Cardiac muscle cell (in vitro differentiated cells and primary cell): ENCODE data around the gene LRMDA. TPM values are rescaled to one million over a fixed set of nuclear protein-coding genes. Genes with fewer than 3 reads are reported as not detected.

Experiments used
- DNase-seq, 2 donors: peaks; one replicate each; pipeline versions ENCODE4 v3.0.0 to v3.0.0-alpha.2; 2010 to 2017; ENCODE audit warnings: low read depth in 1 of 2, low spot score in 1 of 2
- H3K27ac ChIP-seq: fragments of 200-600 bp; sonication (generic); 2 replicates; pipeline ENCODE4 v1.5.1; 2016
- H3K27me3 ChIP-seq: fragments of 200-600 bp; sonication (generic); 2 replicates; pipeline ENCODE4 v1.6.0; 2016; ENCODE audit warnings: control low read depth
- H3K36me3 ChIP-seq: fragments of 200-600 bp; sonication (generic); 2 replicates; pipeline ENCODE4 v1.5.1; 2016; ENCODE audit warnings: control low read depth
- H3K4me1 ChIP-seq: fragments of 200-600 bp; sonication (generic); 2 replicates; pipeline ENCODE4 v1.8.1; 2017; ENCODE audit warnings: low read depth, mild to moderate bottlenecking, mixed run types
- H3K4me3 ChIP-seq: fragments of 200-600 bp; sonication (generic); 2 replicates; pipeline ENCODE4 v1.5.1; 2016; ENCODE audit warnings: mild to moderate bottlenecking
- H3K9me3 ChIP-seq: fragments of 200-600 bp; sonication (generic); 2 replicates; pipeline ENCODE4 v1.5.1; 2017; ENCODE audit warnings: low read depth, mild to moderate bottlenecking, control low read depth
- CTCF ChIP-seq: IDR thresholded peaks from 2 replicates; pipeline ENCODE4 v1.5.1; 2012; ENCODE audit warnings: low read depth, mild to moderate bottlenecking, low read length
- polyA plus RNA-seq: library from polyadenylated mRNA; unstranded; fragments of >200 nt; fragmentation: Nextera tagmentation; extraction: Ambion mirVana; gene quantifications from 2 replicates; pipeline ENCODE4 v1.2.1, GENCODE V29; 2016
- total RNA-seq: library from RNA; depleted of rRNA; stranded (reverse); fragments of >200 nt; gene quantifications from 2 replicates; pipeline ENCODE4 v1.2.3, GENCODE V29; 2016

LRMDA gene
- total and polyA plus RNA-seq, 2 experiments from 2014 or later, result 6.2 to 11.7 TPM

- H3K4me1 ChIP-seq, result peaks cover 12% of the 10 kb centered on the region
- H3K27ac ChIP-seq, result no peak overlapping the region
- H3K4me3 ChIP-seq, result no peak overlapping the region
- no peaks in the 10 kb centered on the region for H3K27me3 ChIP-seq
- DNase-seq, result no peak
- no peaks in the 10 kb centered on the region for H3K36me3 ChIP-seq
- TF ChIP-seq CTCF, result no peak
- no peaks in the 10 kb centered on the region for H3K9me3 ChIP-seq
Observed at GRCh38 chr10:76198287-76199035, 767.0 kb downstream of the LRMDA start.

GRCh38 chr10:76201962-76202361 is 770.5 kb downstream of the LRMDA start:
- DNase-seq, result no peak
- Histone ChIP-seq H3K9me3 (no peaks in the 10 kb centered on the region), H3K4me3 (no peak overlapping the region), H3K27ac (no peak overlapping the region), H3K36me3 (no peaks in the 10 kb centered on the region), H3K4me1 (peaks cover 10% of the 10 kb centered on the region), H3K27me3 (no peaks in the 10 kb centered on the region)
- TF ChIP-seq CTCF, result no peak

GRCh38 chr10:76202777-76203176 is 771.4 kb downstream of the LRMDA start:
- Histone ChIP-seq H3K4me3 (no peak overlapping the region), H3K9me3 (no peaks in the 10 kb centered on the region), H3K36me3 (no peaks in the 10 kb centered on the region), H3K27ac (peak overlapping the region; percentile 16), H3K27me3 (no peaks in the 10 kb centered on the region), H3K4me1 (peaks cover 10% of the 10 kb centered on the region)
- DNase-seq, result peak in 1 of 2 donors; percentile 42
- TF ChIP-seq CTCF, result no peak

- Histone ChIP-seq H3K27me3 (no peaks in the 10 kb centered on the region), H3K4me3 (no peak overlapping the region), H3K9me3 (no peaks in the 10 kb centered on the region), H3K36me3 (no peaks in the 10 kb centered on the region), H3K4me1 (peaks cover 10% of the 10 kb centered on the region), H3K27ac (no peak overlapping the region)
- peak in 1 of 2 donors; percentile 50 for DNase-seq
- TF ChIP-seq CTCF, result no peak
Observed at GRCh38 chr10:76205361-76205760, 773.9 kb downstream of the LRMDA start.

GRCh38 chr10:76206797-76207352 is 775.5 kb downstream of the LRMDA start:
- H3K36me3 ChIP-seq, result no peaks in the 10 kb centered on the region
- H3K27me3 ChIP-seq, result no peaks in the 10 kb centered on the region
- no peak overlapping the region for H3K4me3 ChIP-seq
- H3K9me3 ChIP-seq, result no peaks in the 10 kb centered on the region
- no peak overlapping the region for H3K27ac ChIP-seq
- DNase-seq, result no peak
- H3K4me1 ChIP-seq, result peaks cover 10% of the 10 kb centered on the region
- no peak for TF ChIP-seq CTCF
